OCI-LY7 (cell line): ENCODE data around the gene C14orf93. TPM values are rescaled to one million over a fixed set of nuclear protein-coding genes. Genes with fewer than 3 reads are reported as not detected.

Experiments used
- BruUV-seq: library from RNA; stranded (reverse); fragments of 400-500 nt; replicated peaks from 2 replicates; lab custom pipeline; 2021; lab: Mats Ljungman, UMichigan
- CTCF ChIA-PET: fragments of 300-600 bp; sonication (Branson Sonifier 250); formaldehyde crosslinking; loops from one replicate; lab custom pipeline; 2022; ENCODE audit warnings: antibody characterized with exemption; ENCODE audit not compliant: unreplicated experiment; lab: Charles Lee
- POLR2A ChIA-PET: fragments of 300-600 bp; sonication (Branson Sonifier 250); formaldehyde crosslinking; loops from one replicate; lab custom pipeline; 2022; ENCODE audit warnings: antibody characterized with exemption; lab: Charles Lee
- DNase-seq: peaks from one replicate; pipeline ENCODE4 v3.0.0-alpha.2; 2015; ENCODE audit warnings: low spot score
- H2AFZ ChIP-seq: fragments of 200-600 bp; sonication (generic), shearing (Covaris generic); 2 replicates; pipeline ENCODE4 v1.6.1; 2014; ENCODE audit warnings: mild to moderate bottlenecking, antibody characterized with exemption, low read length, moderate library complexity
- H3K27ac ChIP-seq: fragments of 200-600 bp; sonication (generic); 2 replicates; pipeline ENCODE4 v1.5.1; 2014; ENCODE audit warnings: mixed run types, low read depth, mild to moderate bottlenecking, moderate library complexity, low read length, inconsistent platforms; ENCODE audit not compliant: poor library complexity, severe bottlenecking
- H3K36me3 ChIP-seq: fragments of 200-600 bp; sonication (generic); 2 replicates; pipeline ENCODE4 v1.6.1; 2014; ENCODE audit warnings: mild to moderate bottlenecking, antibody characterized with exemption, low read length, moderate library complexity, mixed read lengths; ENCODE audit not compliant: insufficient read depth
- H3K4me1 ChIP-seq: fragments of 200-600 bp; sonication (generic); 2 replicates; pipeline ENCODE4 v1.5.1; 2014; ENCODE audit warnings: mild to moderate bottlenecking, low read length; ENCODE audit not compliant: insufficient read depth, poor library complexity, severe bottlenecking
- H3K4me2 ChIP-seq: fragments of 200-600 bp; sonication (generic); 2 replicates; pipeline ENCODE4 v1.6.1; 2014; ENCODE audit warnings: mild to moderate bottlenecking, low read length
- H3K4me3 ChIP-seq: fragments of 200-600 bp; sonication (generic); 2 replicates; pipeline ENCODE4 v1.5.1; 2014; ENCODE audit warnings: mild to moderate bottlenecking, low read depth, low read length; ENCODE audit not compliant: poor library complexity, severe bottlenecking
- H3K79me2 ChIP-seq: fragments of 200-600 bp; sonication (generic); 2 replicates; pipeline ENCODE4 v1.6.1; 2016; ENCODE audit warnings: low read depth, mild to moderate bottlenecking, low read length, moderate library complexity, mixed read lengths; ENCODE audit not compliant: insufficient read depth
- H3K9me2 ChIP-seq: fragments of 200-600 bp; sonication (generic); 2 replicates; pipeline ENCODE4 v1.6.1; 2016; ENCODE audit warnings: mild to moderate bottlenecking, low read length, mixed read lengths; ENCODE audit not compliant: insufficient read depth
- H3K9me3 ChIP-seq: fragments of 200-600 bp; sonication (generic); 2 replicates; pipeline ENCODE4 v1.6.1; 2014; ENCODE audit warnings: mild to moderate bottlenecking, mixed run types, low read length, mixed read lengths
- H4K20me1 ChIP-seq: fragments of 200-600 bp; sonication (generic); 2 replicates; pipeline ENCODE4 v1.6.1; 2014; ENCODE audit warnings: mild to moderate bottlenecking, antibody characterized with exemption, low read length, moderate library complexity, mixed read lengths; ENCODE audit not compliant: insufficient read depth
- EZH2phosphoT487 ChIP-seq: fragments of 200-600 bp; sonication (generic); IDR thresholded peaks from 2 replicates; pipeline ENCODE4 v1.6.1; 2018; ENCODE audit warnings: low read depth, borderline replicate concordance, mild to moderate bottlenecking, mixed run types, antibody characterized with exemption, low read length, moderate library complexity, mixed read lengths
- intact Hi-C: fragments of 100-400 bp; cut with micrococcal nuclease; formaldehyde crosslinking; loops from one replicate; pipeline ENCODE4 v1.10.0; 2022; ENCODE audit not compliant: unreplicated experiment
- total RNA-seq, 2 experiments: library from RNA; depleted of rRNA in 1 of 2; stranded (reverse); fragments of >200 nt in 1 of 2; shearing (Covaris generic) in 1 of 2; gene quantifications; 2 replicates each; pipeline ENCODE4 v1.2.3, GENCODE V29; 2014 to 2022
- TF ChIP-seq, protein P1 (sequence below): fragments of 200-600 bp; sonication (generic); conservative IDR thresholded peaks from 2 replicates; pipeline ENCODE4 v1.5.1; 2014; ENCODE audit warnings: mild to moderate bottlenecking, antibody characterized with exemption, low read length, moderate library complexity, mixed read lengths

The C14orf93 gene
- total RNA-seq, 2 experiments from 2014 or later = 15.2 to 17.9 TPM

GRCh38 chr14:22981876-22982476 lies 28.0 kb downstream of the C14orf93 start:
- Histone ChIP-seq H3K4me1 (peaks cover 6% of the 10 kb centered on the region), H4K20me1 (no peaks in the 10 kb centered on the region), H3K79me2 (no peaks in the 10 kb centered on the region), H2AFZ (no peak overlapping the region), H3K36me3 (peaks cover 9% of the 10 kb centered on the region; the same call in 1 of the 2 replicates), H3K4me2 (no peak overlapping the region), H3K27ac (no peak overlapping the region), H3K4me3 (no peak overlapping the region), H3K9me3 (no peaks in the 10 kb centered on the region), H3K9me2 (no peaks in the 10 kb centered on the region)
- ChIA-PET POLR2A (no interaction called here), CTCF (interaction anchor here (1.0 kb wide), 1 partner anchor 52 kb away, joined by 5 read pairs; no protein-coding TSS in a partner anchor)
- intact Hi-C loops = no loop called here
- no TSS peak for BruUV-seq
- DNase-seq = no peak
- TF ChIP-seq EZH2phosphoT487 = no peak
- TF ChIP-seq, protein P1, sequence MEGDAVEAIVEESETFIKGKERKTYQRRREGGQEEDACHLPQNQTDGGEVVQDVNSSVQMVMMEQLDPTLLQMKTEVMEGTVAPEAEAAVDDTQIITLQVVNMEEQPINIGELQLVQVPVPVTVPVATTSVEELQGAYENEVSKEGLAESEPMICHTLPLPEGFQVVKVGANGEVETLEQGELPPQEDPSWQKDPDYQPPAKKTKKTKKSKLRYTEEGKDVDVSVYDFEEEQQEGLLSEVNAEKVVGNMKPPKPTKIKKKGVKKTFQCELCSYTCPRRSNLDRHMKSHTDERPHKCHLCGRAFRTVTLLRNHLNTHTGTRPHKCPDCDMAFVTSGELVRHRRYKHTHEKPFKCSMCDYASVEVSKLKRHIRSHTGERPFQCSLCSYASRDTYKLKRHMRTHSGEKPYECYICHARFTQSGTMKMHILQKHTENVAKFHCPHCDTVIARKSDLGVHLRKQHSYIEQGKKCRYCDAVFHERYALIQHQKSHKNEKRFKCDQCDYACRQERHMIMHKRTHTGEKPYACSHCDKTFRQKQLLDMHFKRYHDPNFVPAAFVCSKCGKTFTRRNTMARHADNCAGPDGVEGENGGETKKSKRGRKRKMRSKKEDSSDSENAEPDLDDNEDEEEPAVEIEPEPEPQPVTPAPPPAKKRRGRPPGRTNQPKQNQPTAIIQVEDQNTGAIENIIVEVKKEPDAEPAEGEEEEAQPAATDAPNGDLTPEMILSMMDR = no peak

DNA sequence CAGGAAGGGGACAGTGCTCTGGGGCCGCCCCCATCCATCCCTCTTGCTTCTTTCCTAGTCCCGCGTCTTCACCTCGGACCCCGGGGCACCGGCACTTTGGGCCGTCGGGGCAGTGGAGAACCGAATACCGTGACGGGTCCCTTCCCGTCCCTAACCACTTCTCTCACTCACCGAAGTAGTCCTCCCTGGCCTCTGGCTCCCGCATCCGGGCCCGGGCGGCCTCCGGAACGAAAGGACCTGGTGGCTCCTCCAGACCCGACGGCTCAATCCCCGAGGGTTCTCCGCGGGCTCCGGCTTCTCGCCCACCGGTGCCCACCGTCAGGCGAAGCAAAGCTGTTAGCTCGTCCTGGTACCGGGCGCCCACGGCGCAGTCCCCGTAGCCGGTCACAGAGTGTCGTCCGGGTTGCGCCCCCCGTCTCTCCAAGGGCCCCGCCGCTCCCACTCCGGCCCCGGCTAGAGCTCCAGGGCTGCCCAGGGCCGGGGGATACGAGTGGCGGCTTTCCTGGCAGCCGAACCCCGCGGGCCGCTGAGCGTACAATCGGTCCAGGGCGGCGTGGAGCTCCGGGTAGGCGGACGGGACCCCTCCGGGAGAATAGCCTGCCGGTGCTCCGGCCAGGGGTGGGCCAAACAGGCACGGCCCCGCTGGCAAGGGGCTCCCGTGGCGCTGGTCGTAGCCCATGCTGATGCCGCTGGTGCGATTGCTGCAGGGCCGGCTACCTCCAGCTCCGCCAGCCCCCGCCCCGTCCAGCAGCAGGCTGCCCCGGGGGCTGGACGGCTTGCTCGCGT lies 28.7 kb downstream of the C14orf93 start:
- POLR2A ChIA-PET = no interaction called here
- Histone ChIP-seq H3K79me2 (no peaks in the 10 kb centered on the region), H4K20me1 (no peaks in the 10 kb centered on the region), H2AFZ (no peak overlapping the region), H3K9me2 (no peaks in the 10 kb centered on the region), H3K9me3 (no peaks in the 10 kb centered on the region), H3K4me3 (no peak overlapping the region), H3K4me1 (peaks cover 13% of the 10 kb centered on the region), H3K27ac (no peak overlapping the region), H3K36me3 (peaks cover 3% of the 10 kb centered on the region; the same call in 1 of the 2 replicates), H3K4me2 (peak overlapping the region; percentile 28; the same call in 1 of the 2 replicates)
- intact Hi-C loops = no loop called here
- TF ChIP-seq, protein P1 = no peak
- no peak for TF ChIP-seq EZH2phosphoT487
- no peak for DNase-seq
- no TSS peak for BruUV-seq
- CTCF ChIA-PET = no interaction called here
